Measurements from ENCODE around the gene NEBL.

Gene NEBL

DNA sequence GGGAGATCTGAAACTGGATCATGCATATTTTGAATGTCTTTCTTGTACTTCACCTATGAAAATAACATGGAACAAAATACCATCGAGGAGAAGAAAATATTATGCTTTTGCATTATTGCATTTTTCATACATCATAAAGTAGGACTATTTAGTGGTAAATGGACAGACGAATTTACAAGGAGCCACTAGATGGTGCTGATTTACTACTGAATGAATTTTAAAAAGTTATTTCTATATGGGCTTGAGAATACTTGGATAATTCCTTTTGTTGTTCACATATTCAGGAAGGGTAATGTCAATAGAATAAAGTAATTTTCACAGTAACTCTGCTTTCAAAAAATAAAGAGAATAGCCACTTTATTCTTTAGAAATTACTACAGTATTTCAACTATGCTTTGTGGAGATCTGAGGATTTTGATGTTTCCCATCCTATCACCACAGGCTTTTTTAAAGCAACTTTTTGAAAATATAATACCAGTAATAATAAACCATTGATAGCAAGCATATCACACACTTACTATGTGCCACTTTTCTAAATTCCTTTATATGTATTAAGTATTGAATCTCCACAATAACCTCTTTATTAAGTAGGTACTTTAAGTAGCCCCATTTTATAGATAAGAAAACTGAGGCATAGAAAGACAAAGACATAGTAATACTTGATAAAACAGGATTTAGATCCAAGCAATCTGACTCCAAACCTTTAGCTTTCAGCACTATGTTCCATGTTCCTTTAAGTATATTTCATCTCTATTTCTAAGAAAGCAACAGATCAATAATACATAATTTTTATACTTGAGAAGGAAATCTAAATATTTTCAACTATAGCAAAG lies 38.6 kb downstream of the NEBL start:
- DNase-seq (ENCODE audit: low read depth): no peak

GRCh38 chr10:20856484-20856883 lies 40.6 kb downstream of the NEBL start:
- no peak for DNase-seq (ENCODE audit: low read depth)

- DNase-seq (ENCODE audit: low read depth): no peak
Measured at GRCh38 chr10:20855398-20856038, 41.6 kb downstream of the NEBL start.

DNA sequence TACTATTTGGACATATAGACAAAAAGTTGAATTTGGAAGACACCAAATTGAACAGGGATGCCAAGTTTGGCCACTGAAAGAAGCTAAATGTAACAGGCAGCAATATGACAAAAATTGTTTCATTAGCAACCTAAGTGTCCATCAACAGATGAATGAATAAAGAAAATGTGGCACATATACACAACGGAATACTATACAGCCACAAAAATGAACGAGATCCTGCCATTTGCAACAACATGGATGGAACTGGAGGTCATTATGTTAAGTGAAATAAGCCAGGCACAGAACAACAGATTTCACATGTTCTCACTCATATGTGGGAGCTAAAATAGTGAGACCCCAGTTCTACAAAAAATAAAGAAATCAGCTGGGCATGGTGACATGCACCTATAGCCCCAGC lies 43.8 kb downstream of the NEBL start:
- DNase-seq (ENCODE audit: low read depth): no peak

DNA sequence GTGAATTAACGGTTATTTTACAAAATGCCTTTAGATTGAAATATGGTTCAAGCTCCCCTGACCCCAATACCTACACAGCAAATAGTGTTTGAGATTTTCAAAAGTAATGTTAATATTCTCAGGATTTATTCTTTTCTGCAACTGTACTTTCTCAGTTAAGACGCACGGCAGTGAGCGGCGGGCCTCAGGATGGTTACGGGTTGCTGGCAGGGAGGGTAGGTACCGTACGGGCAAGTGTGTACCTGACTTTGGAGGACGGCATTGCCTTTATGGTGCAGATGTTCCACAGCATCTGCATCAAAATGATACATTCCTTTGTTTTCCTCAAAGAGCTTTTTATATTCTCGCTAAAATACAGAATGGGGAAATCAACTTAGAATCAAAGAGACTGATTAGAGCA lies 44.8 kb downstream of the NEBL start:
- DNase-seq (ENCODE audit: low read depth): no peak

GRCh38 chr10:20847512-20847911 lies 49.6 kb downstream of the NEBL start:
- no peak for DNase-seq (ENCODE audit: low read depth)

DNA sequence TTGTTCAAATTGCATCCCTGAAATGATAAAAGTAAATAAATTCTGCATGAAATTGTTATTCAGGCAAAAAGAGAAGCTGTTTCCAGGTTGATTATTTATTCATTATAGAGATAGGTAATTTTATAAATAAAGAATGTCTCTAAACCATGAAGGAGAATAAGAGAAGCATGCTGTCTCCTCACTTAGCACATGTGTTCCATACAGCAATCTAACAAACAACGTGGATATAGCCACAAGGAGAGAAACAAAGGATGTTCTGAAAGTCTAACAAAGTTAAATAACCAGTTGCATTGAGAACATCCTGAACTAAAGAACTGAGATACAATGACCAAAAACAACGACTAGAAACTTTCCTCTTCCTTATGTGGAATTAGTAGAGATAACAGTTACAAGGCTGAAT lies 50.8 kb downstream of the NEBL start:
- DNase-seq (ENCODE audit: low read depth): no peak

GRCh38 chr10:20841419-20841818 lies 55.7 kb downstream of the NEBL start:
- no peak for DNase-seq (ENCODE audit: low read depth)

- no peak for DNase-seq (ENCODE audit: low read depth)
Measured at GRCh38 chr10:20839910-20840309, 57.2 kb downstream of the NEBL start.

DNA sequence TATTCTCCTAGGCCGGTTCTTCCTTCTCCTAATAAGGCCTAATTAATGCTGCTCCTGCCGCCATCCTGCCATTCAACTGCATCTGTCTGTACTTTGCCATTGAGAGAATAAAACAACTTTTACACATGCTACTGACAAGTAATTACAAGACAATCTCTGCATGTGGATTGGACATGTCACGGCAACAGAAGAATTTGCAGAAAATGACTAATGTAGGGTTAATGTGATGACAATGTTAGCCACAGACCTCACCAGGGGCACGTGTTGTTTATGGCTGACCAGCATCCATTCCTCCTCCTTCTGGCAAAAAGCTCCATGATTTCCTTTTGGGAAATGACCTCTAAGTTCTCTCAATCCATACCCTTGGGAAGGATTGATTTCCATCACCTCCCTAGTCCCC lies 58.0 kb downstream of the NEBL start:
- no peak for DNase-seq (ENCODE audit: low read depth)

DNA sequence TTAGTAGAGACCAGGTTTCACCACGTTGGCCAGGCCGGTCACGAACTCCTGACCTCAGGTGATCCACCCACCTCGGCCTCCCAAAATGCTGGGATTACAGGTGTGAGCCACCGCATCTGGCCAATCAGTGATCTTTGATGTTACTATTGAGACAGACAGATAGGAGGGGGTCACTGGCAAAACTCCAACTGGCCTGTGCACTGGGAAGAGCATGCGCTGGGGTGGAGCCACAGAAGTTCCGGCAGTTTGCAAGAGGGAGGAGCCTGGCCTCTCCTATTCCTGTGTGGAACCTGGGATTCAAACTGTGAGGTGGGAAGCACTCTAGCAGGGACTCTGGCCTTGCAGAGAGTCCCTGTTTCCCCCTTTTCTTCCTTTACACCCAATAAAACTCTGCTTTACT lies 60.7 kb downstream of the NEBL start:
- no peak for DNase-seq (ENCODE audit: low read depth)

DNA sequence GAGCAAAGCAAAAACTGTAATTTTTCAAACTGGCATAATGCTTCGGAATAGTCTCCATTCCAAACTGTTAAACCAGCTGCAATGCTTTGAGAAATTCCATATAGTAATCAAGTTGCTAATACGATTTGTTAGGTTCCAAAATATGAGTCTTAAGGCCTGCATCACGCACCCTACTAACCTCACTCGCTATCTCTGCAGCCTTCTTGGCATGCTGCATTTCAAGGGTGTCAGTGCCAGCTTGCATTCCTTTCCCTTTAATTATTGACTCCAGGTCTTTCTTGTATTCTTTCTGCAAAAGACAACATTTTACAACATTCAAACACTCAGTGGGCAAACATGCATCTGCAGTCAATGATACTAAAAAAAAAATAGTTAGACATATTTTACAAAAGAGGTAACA lies 61.8 kb downstream of the NEBL start:
- no peak for DNase-seq (ENCODE audit: low read depth)

DNA sequence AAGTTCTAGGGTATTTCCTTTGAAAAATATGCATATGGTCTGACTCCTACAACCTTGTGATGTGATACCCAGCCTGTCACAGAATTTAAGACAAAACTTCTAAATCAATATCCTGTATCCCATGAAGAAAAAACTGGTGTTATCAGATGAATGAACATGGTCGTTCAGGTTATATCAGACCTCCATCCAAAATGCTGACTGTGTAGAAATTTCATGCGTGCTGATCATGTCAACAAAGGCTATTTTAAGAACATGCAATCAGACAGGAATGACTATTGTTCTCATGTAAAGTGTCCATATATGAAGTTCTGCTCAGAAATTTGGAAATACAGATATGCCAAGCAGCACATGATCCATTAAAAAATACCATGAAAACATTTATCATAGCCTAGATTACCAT lies 62.3 kb downstream of the NEBL start:
- no peak for DNase-seq (ENCODE audit: low read depth)

- DNase-seq (ENCODE audit: low read depth): no peak
Measured at GRCh38 chr10:20822825-20823224, 74.3 kb downstream of the NEBL start.

DNA sequence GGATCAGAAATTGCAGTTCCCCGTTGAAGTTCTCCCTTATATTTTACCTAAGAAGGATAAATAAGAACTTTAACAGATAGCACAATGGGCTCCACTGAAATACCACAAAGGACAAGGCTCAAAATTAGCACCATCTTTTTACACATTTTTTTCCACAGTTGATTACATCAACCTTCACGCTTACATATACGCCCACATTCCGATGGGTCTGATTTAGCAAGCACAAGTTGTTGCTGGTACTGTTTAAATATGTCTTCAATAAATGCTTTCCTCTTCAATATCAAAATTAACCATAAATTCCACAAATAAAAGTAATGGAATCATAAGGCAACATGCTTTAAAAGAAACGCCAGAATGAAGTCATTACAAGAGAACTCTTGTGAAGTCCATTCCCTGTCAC lies 79.5 kb downstream of the NEBL start:
- no peak for DNase-seq (ENCODE audit: low read depth)

- no peak for DNase-seq (ENCODE audit: low read depth)
Measured at GRCh38 chr10:20817116-20817515, 80.0 kb downstream of the NEBL start.

GRCh38 chr10:20814116-20814515 lies 83.0 kb downstream of the NEBL start:
- DNase-seq (ENCODE audit: low read depth): no peak

DNA sequence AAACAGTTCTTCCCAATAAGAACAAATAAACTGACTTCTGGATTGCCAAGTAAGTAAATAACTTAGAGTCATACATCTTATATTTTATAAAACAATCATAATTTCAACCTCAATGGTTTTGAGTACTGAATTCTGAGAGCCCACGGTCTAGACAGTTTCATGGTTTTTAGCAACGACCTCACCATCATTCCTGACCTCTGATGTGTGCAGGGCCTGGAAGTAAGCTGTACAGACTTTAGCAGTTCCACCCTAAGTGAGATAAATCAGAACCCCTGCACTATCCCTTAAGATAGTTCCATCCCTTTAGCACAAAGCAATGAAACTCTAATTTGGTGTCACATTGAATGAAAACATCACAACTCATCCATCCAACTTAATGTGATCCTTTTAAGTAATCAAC lies 86.0 kb downstream of the NEBL start:
- no peak for DNase-seq (ENCODE audit: low read depth)

DNA sequence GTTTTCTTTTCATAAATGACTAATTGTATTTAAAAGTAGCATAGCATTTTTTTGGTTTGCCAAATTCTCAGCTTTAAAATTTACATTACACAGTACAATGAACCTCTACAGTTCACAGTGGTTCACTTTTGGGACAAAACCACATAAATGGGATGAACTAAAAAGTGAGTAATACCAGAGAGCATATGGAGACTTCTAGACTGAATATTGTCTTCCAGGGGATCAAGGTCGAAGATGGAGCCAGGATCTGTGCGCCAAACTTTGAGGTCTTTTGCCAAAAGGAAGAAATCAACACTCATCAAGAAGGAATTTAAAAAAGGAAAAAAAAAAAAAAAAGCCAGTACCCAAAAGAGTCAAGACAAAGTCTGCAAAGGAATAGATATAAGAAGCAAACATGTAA lies 87.5 kb downstream of the NEBL start:
- DNase-seq (ENCODE audit: low read depth): no peak

- no peak for DNase-seq (ENCODE audit: low read depth)
Measured at GRCh38 chr10:20806487-20806886, 90.6 kb downstream of the NEBL start.

- DNase-seq (ENCODE audit: low read depth): no peak
Measured at GRCh38 chr10:20797290-20797689, 99.8 kb downstream of the NEBL start.

DNA sequence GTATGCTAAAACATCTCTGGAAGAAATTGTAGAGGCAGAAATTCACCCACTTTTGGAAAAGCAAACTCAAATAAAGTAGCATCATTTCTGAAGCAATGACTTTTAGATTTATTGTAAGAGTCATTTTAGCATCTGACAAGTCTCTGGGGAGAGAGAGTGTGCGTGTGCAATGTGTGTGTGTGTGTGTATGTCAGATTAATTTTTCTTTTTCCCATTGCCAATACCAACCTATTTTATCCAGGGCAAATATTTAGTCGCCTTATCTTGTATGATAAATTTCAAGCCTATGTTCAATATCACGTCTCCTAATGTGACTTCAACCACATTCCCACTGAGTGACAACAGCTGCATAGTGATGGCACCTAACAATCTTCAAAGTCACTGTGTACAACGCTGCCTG lies 101.7 kb downstream of the NEBL start:
- DNase-seq (ENCODE audit: low read depth): no peak

- no peak for DNase-seq (ENCODE audit: low read depth)
Measured at GRCh38 chr10:20785174-20785573, 111.9 kb downstream of the NEBL start.

Data from T-helper 22 cell (primary cell).